ENCODE data around the gene DHFR.

Gene DHFR

GRCh38 chr5:80631278-80632259, 23.2 kb downstream of the DHFR start:
- no peak for TF ChIP-seq REST (IDR thresholded peaks at IDR 0.05; ENCODE audit: low read depth)
- no peak for TF ChIP-seq NFIC (IDR thresholded peaks at IDR 0.05)
- TF ChIP-seq YY1 (IDR thresholded peaks at IDR 0.05; ENCODE audit: low read depth): no peak
- no peak for TF ChIP-seq RAD21 (IDR thresholded peaks at IDR 0.05; ENCODE audit: low read depth)
- no peak for TF ChIP-seq TAF1 (IDR thresholded peaks at IDR 0.05; ENCODE audit: low read depth)
- TF ChIP-seq TCF12 (IDR thresholded peaks at IDR 0.05; ENCODE audit: low read depth): no peak
- no peak for TF ChIP-seq CEBPB (IDR thresholded peaks at IDR 0.05)
- TF ChIP-seq ZBTB7A (IDR thresholded peaks at IDR 0.05; ENCODE audit: low read depth): no peak
- TF ChIP-seq FOXM1 (IDR thresholded peaks at IDR 0.05; ENCODE audit: borderline replicate concordance, low read depth): no peak
- no peak for TF ChIP-seq MAX (IDR thresholded peaks at IDR 0.05)

GRCh38 chr5:80629281-80629680, 25.5 kb downstream of the DHFR start:
- TF ChIP-seq CREB1 (IDR thresholded peaks at IDR 0.05; ENCODE audit: low read depth) (no peak), EP300 (IDR thresholded peaks at IDR 0.05; ENCODE audit: borderline replicate concordance) (no peak), ZBTB7A (IDR thresholded peaks at IDR 0.05; ENCODE audit: low read depth) (no peak), FOXM1 (IDR thresholded peaks at IDR 0.05; ENCODE audit: borderline replicate concordance, low read depth) (no peak), TEAD4 (IDR thresholded peaks at IDR 0.05) (no peak), RAD21 (IDR thresholded peaks at IDR 0.05; ENCODE audit: low read depth) (no peak), REST (IDR thresholded peaks at IDR 0.05; ENCODE audit: low read depth) (no peak), MAX (IDR thresholded peaks at IDR 0.05) (no peak), TAF1 (IDR thresholded peaks at IDR 0.05; ENCODE audit: low read depth) (no peak), EGR1 (IDR thresholded peaks at IDR 0.05) (no peak), YY1 (IDR thresholded peaks at IDR 0.05; ENCODE audit: low read depth) (no peak), TCF12 (IDR thresholded peaks at IDR 0.05; ENCODE audit: low read depth) (no peak), USF1 (IDR thresholded peaks at IDR 0.05) (no peak), NFIC (IDR thresholded peaks at IDR 0.05) (no peak), CEBPB (IDR thresholded peaks at IDR 0.05) (no peak)

- TF ChIP-seq TCF12 (IDR thresholded peaks at IDR 0.05; ENCODE audit: low read depth): no peak
- no peak for TF ChIP-seq CEBPB (IDR thresholded peaks at IDR 0.05)
- TF ChIP-seq FOXM1 (IDR thresholded peaks at IDR 0.05; ENCODE audit: borderline replicate concordance, low read depth): no peak
- TF ChIP-seq TEAD4 (IDR thresholded peaks at IDR 0.05): no peak
- no peak for TF ChIP-seq CREB1 (IDR thresholded peaks at IDR 0.05; ENCODE audit: low read depth)
- no peak for TF ChIP-seq NFIC (IDR thresholded peaks at IDR 0.05)
- no peak for TF ChIP-seq REST (IDR thresholded peaks at IDR 0.05; ENCODE audit: low read depth)
- no peak for TF ChIP-seq YY1 (IDR thresholded peaks at IDR 0.05; ENCODE audit: low read depth)
- TF ChIP-seq MAX (IDR thresholded peaks at IDR 0.05): no peak
- no peak for TF ChIP-seq USF1 (IDR thresholded peaks at IDR 0.05)
- TF ChIP-seq EP300 (IDR thresholded peaks at IDR 0.05; ENCODE audit: borderline replicate concordance): no peak
- no peak for TF ChIP-seq TAF1 (IDR thresholded peaks at IDR 0.05; ENCODE audit: low read depth)
- no peak for TF ChIP-seq RAD21 (IDR thresholded peaks at IDR 0.05; ENCODE audit: low read depth)
- TF ChIP-seq ZBTB7A (IDR thresholded peaks at IDR 0.05; ENCODE audit: low read depth): no peak
These were observed 29.6 kb downstream of the DHFR start for GRCh38 chr5:80625230-80625629.

Measured in Ishikawa (cell line).